WTC11 (cell line): ENCODE measurements around the gene G3BP2. TPM values are rescaled to one million over a fixed set of nuclear protein-coding genes. Genes with fewer than 3 reads are reported as not detected.

ENCODE experiments used
- AFF4 ChIP-seq: sonication (generic); formaldehyde crosslinking; IDR thresholded peaks from 2 replicates; pipeline ENCODE4 v1.8.1; 2023; ENCODE audit warnings: mild to moderate bottlenecking, missing genetic modification reagents, borderline replicate concordance
- CREM ChIP-seq: sonication (generic); formaldehyde crosslinking; IDR thresholded peaks from 2 replicates; pipeline ENCODE4 v1.8.1; 2022; ENCODE audit warnings: mild to moderate bottlenecking, missing genetic modification reagents, moderate library complexity
- ELF4 ChIP-seq: sonication (generic); formaldehyde crosslinking; IDR thresholded peaks from 2 replicates; pipeline ENCODE4 v1.8.1; 2022; ENCODE audit warnings: low read depth, mild to moderate bottlenecking, moderate library complexity, missing genetic modification reagents
- ETV6 ChIP-seq: sonication (generic); formaldehyde crosslinking; IDR thresholded peaks from 2 replicates; pipeline ENCODE4 v1.8.1; 2022; ENCODE audit warnings: mild to moderate bottlenecking, missing genetic modification reagents
- GRHL2 ChIP-seq: fragments of 250-450 bp; sonication (Bioruptor Pico); IDR thresholded peaks from 2 replicates; pipeline ENCODE4 v1.8.0; 2022; ENCODE audit warnings: mild to moderate bottlenecking, moderate library complexity; ENCODE audit not compliant: insufficient replicate concordance, severe bottlenecking
- MAX ChIP-seq: sonication (generic); formaldehyde crosslinking; IDR thresholded peaks from 2 replicates; pipeline ENCODE4 v1.8.0; 2022; ENCODE audit warnings: mild to moderate bottlenecking, missing genetic modification reagents
- NR1H2 ChIP-seq: sonication (generic); formaldehyde crosslinking; IDR thresholded peaks from 2 replicates; pipeline ENCODE4 v1.9.0; 2021; ENCODE audit warnings: mild to moderate bottlenecking, moderate library complexity, missing genetic modification reagents
- NR2C2 ChIP-seq: sonication (generic); formaldehyde crosslinking; IDR thresholded peaks from 2 replicates; pipeline ENCODE4 v1.8.0; 2022; ENCODE audit warnings: mild to moderate bottlenecking, missing genetic modification reagents
- RELA ChIP-seq: sonication (generic); formaldehyde crosslinking; IDR thresholded peaks from 2 replicates; pipeline ENCODE4 v1.8.1; 2022; ENCODE audit warnings: missing genetic modification reagents, mild to moderate bottlenecking, borderline replicate concordance
- USF1 ChIP-seq: sonication (generic); formaldehyde crosslinking; IDR thresholded peaks from 2 replicates; pipeline ENCODE4 v1.8.0; 2022; ENCODE audit warnings: mild to moderate bottlenecking, missing genetic modification reagents
- ZNF121 ChIP-seq: sonication (generic); formaldehyde crosslinking; IDR thresholded peaks from 2 replicates; pipeline ENCODE4 v1.8.0; 2023; ENCODE audit warnings: missing genetic modification reagents
- ZNF532 ChIP-seq: fragments of 250-450 bp; sonication (Bioruptor Pico); IDR thresholded peaks from 2 replicates; pipeline ENCODE4 v1.9.0; 2021; ENCODE audit warnings: mild to moderate bottlenecking, borderline replicate concordance
- total RNA-seq: library from RNA; stranded (reverse); gene quantifications from 3 replicates; pipeline ENCODE4 v1.2.3, GENCODE V29; 2021
- TF ChIP-seq, protein P1 (sequence below): sonication (generic); formaldehyde crosslinking; IDR thresholded peaks from 2 replicates; pipeline ENCODE4 v1.8.0; 2023; ENCODE audit warnings: mild to moderate bottlenecking, missing genetic modification reagents
- TF ChIP-seq, protein P2 (sequence below): sonication (generic); formaldehyde crosslinking; IDR thresholded peaks from 2 replicates; pipeline ENCODE4 v1.8.1; 2023; ENCODE audit warnings: mild to moderate bottlenecking, missing genetic modification reagents
- TF ChIP-seq, protein P3 (sequence below): fragments of 250-450 bp; sonication (Bioruptor Pico); IDR thresholded peaks from 2 replicates; pipeline ENCODE4 v2.1.2; 2022; ENCODE audit warnings: mild to moderate bottlenecking, moderate library complexity
- TF ChIP-seq, protein P4 (sequence below): sonication (generic); formaldehyde crosslinking; IDR thresholded peaks from 2 replicates; pipeline ENCODE4 v1.8.0; 2022; ENCODE audit warnings: mild to moderate bottlenecking, missing genetic modification reagents
- TF ChIP-seq, protein P5 (sequence below): sonication (generic); formaldehyde crosslinking; IDR thresholded peaks from 2 replicates; pipeline ENCODE4 v1.8.1; 2023; ENCODE audit warnings: mild to moderate bottlenecking, missing genetic modification reagents

The G3BP2 gene
- total RNA-seq, 1 experiment from 2014 or later, result 284 TPM

DNA sequence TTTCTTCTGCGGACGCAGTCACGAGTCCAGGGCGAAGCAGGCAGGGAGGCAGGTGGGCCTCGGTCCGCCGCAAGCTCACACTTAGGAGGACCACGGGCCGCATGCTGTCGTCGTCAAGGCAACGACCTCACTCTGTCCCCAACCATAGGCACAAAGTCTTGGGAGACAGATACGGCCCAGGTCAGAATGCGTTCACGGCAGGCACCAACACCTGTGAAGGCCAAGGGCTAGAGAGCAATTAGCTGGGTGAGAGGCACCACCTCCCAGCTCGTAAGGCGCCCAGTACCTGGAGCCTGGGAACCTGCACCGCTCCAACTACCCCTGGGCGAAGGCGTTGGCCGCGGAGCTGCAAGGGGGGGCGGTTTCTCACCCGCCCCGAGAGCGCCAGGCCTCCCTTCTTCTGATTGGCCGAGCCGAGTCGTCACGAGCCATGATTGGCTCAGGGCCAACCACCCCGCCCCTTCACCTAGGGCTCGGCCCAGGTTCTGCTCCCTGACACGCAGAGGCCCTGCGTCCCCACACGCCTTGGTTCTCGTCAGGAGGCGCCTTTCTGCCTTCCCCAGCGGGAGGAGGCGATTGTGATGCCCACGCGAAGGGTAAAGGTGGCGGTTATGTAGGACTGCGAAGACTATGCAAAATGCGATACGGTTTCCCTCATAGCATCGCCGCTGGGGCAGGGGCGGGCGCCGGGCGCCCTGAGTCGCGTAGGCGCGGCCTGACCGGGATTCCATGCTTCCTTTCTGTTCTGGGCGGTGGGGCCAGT, 42.9 kb downstream of the G3BP2 start, which contains the start of gene CDKL2 (continued):
- TF ChIP-seq, protein P1, sequence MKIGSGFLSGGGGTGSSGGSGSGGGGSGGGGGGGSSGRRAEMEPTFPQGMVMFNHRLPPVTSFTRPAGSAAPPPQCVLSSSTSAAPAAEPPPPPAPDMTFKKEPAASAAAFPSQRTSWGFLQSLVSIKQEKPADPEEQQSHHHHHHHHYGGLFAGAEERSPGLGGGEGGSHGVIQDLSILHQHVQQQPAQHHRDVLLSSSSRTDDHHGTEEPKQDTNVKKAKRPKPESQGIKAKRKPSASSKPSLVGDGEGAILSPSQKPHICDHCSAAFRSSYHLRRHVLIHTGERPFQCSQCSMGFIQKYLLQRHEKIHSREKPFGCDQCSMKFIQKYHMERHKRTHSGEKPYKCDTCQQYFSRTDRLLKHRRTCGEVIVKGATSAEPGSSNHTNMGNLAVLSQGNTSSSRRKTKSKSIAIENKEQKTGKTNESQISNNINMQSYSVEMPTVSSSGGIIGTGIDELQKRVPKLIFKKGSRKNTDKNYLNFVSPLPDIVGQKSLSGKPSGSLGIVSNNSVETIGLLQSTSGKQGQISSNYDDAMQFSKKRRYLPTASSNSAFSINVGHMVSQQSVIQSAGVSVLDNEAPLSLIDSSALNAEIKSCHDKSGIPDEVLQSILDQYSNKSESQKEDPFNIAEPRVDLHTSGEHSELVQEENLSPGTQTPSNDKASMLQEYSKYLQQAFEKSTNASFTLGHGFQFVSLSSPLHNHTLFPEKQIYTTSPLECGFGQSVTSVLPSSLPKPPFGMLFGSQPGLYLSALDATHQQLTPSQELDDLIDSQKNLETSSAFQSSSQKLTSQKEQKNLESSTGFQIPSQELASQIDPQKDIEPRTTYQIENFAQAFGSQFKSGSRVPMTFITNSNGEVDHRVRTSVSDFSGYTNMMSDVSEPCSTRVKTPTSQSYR (CRISPR knock-in tag), result peak; percentile 52; the same call in 1 of the 2 replicates
- peak; percentile 46; the same call in 1 of the 2 replicates for TF ChIP-seq ETV6 (CRISPR knock-in tag)
- TF ChIP-seq, protein P2, sequence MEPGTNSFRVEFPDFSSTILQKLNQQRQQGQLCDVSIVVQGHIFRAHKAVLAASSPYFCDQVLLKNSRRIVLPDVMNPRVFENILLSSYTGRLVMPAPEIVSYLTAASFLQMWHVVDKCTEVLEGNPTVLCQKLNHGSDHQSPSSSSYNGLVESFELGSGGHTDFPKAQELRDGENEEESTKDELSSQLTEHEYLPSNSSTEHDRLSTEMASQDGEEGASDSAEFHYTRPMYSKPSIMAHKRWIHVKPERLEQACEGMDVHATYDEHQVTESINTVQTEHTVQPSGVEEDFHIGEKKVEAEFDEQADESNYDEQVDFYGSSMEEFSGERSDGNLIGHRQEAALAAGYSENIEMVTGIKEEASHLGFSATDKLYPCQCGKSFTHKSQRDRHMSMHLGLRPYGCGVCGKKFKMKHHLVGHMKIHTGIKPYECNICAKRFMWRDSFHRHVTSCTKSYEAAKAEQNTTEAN (CRISPR knock-in tag), result no peak; the same call in none of the 2 replicates
- no peak for TF ChIP-seq ELF4 (CRISPR knock-in tag)
- no peak for TF ChIP-seq ZNF532 (CRISPR knock-in tag)
- TF ChIP-seq ZNF121 (CRISPR knock-in tag), result peak; percentile 53; the same call in 1 of the 2 replicates
- no peak for TF ChIP-seq GRHL2 (CRISPR knock-in tag)
- TF ChIP-seq NR1H2 (CRISPR knock-in tag), result no peak
- no peak for TF ChIP-seq NR2C2 (CRISPR knock-in tag)
- peak; percentile 70; the same call in 1 of the 2 replicates for TF ChIP-seq CREM (CRISPR knock-in tag)
- TF ChIP-seq MAX (CRISPR knock-in tag), result peak; percentile 93
- TF ChIP-seq AFF4 (CRISPR knock-in tag), result 0 out of 2 replicates have a peak, but pooled peaks have one; percentile 58
- TF ChIP-seq, protein P3, sequence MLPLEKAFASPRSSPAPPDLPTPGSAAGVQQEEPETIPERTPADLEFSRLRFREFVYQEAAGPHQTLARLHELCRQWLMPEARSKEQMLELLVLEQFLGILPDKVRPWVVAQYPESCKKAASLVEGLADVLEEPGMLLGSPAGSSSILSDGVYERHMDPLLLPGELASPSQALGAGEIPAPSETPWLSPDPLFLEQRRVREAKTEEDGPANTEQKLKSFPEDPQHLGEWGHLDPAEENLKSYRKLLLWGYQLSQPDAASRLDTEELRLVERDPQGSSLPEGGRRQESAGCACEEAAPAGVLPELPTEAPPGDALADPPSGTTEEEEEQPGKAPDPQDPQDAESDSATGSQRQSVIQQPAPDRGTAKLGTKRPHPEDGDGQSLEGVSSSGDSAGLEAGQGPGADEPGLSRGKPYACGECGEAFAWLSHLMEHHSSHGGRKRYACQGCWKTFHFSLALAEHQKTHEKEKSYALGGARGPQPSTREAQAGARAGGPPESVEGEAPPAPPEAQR (CRISPR knock-in tag), result no peak
- 0 out of 2 replicates have a peak, but pooled peaks have one; percentile 28 for TF ChIP-seq USF1 (CRISPR knock-in tag)
- 0 out of 2 replicates have a peak, but pooled peaks have one; percentile 22 for TF ChIP-seq RELA (CRISPR knock-in tag)
- TF ChIP-seq, protein P4, sequence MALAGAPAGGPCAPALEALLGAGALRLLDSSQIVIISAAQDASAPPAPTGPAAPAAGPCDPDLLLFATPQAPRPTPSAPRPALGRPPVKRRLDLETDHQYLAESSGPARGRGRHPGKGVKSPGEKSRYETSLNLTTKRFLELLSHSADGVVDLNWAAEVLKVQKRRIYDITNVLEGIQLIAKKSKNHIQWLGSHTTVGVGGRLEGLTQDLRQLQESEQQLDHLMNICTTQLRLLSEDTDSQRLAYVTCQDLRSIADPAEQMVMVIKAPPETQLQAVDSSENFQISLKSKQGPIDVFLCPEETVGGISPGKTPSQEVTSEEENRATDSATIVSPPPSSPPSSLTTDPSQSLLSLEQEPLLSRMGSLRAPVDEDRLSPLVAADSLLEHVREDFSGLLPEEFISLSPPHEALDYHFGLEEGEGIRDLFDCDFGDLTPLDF (CRISPR knock-in tag), result peak; percentile 16; the same call in 1 of the 2 replicates
- TF ChIP-seq, protein P5, sequence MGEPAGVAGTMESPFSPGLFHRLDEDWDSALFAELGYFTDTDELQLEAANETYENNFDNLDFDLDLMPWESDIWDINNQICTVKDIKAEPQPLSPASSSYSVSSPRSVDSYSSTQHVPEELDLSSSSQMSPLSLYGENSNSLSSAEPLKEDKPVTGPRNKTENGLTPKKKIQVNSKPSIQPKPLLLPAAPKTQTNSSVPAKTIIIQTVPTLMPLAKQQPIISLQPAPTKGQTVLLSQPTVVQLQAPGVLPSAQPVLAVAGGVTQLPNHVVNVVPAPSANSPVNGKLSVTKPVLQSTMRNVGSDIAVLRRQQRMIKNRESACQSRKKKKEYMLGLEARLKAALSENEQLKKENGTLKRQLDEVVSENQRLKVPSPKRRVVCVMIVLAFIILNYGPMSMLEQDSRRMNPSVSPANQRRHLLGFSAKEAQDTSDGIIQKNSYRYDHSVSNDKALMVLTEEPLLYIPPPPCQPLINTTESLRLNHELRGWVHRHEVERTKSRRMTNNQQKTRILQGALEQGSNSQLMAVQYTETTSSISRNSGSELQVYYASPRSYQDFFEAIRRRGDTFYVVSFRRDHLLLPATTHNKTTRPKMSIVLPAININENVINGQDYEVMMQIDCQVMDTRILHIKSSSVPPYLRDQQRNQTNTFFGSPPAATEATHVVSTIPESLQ (CRISPR knock-in tag), result no peak
